HG02678 (cell line): ENCODE measurements around the gene MAST4.
"Not testable (repeated sequence)": the region's sequence is repeated elsewhere in the genome, so short reads cannot be mapped to it uniquely, and the experiment has no call there.

ENCODE experiments used
- ATAC-seq: cut with Tn5 transposase; IDR thresholded peaks from one replicate; pipeline ENCODE4 v1.9.1; 2021; ENCODE audit warnings: mild to moderate bottlenecking, moderate library complexity; ENCODE audit not compliant: unreplicated experiment

MAST4 gene

GRCh38 chr5:66741394-66741793 is 145.2 kb downstream of the MAST4 start:
- no peak for ATAC-seq

- no peak for ATAC-seq
These were observed 146.1 kb downstream of the MAST4 start for GRCh38 chr5:66742083-66742895.

GRCh38 chr5:66742896-66743247 is 146.7 kb downstream of the MAST4 start:
- ATAC-seq: no peak

GRCh38 chr5:66743344-66743743 is 147.2 kb downstream of the MAST4 start:
- ATAC-seq: no peak

GRCh38 chr5:66744040-66744439 is 147.8 kb downstream of the MAST4 start:
- ATAC-seq: no peak

GRCh38 chr5:66745297-66745696 is 149.1 kb downstream of the MAST4 start:
- ATAC-seq: no peak

- no peak for ATAC-seq
These were observed 151.4 kb downstream of the MAST4 start for GRCh38 chr5:66747607-66748006.

GRCh38 chr5:66752668-66753067 is 156.5 kb downstream of the MAST4 start:
- ATAC-seq: not testable (repeated sequence)

- ATAC-seq: no peak
These were observed 161.1 kb downstream of the MAST4 start for GRCh38 chr5:66757219-66757833.

GRCh38 chr5:66757834-66758371 is 161.7 kb downstream of the MAST4 start:
- ATAC-seq: no peak

- no peak for ATAC-seq
These were observed 173.0 kb downstream of the MAST4 start for GRCh38 chr5:66769030-66769733.

GRCh38 chr5:66769839-66770617 is 173.8 kb downstream of the MAST4 start:
- ATAC-seq: no peak

- ATAC-seq: no peak
These were observed 181.7 kb downstream of the MAST4 start for GRCh38 chr5:66777868-66778267.

GRCh38 chr5:66779528-66779927 is 183.3 kb downstream of the MAST4 start:
- ATAC-seq: no peak

- ATAC-seq: no peak
These were observed 192.4 kb downstream of the MAST4 start for GRCh38 chr5:66788556-66788955.

- no peak for ATAC-seq
These were observed 193.2 kb downstream of the MAST4 start for GRCh38 chr5:66789434-66789833.

GRCh38 chr5:66793049-66793448 is 196.9 kb downstream of the MAST4 start:
- ATAC-seq: no peak

- ATAC-seq: no peak
These were observed 199.5 kb downstream of the MAST4 start for GRCh38 chr5:66795682-66796081.

- ATAC-seq: no peak
These were observed 200.4 kb downstream of the MAST4 start for GRCh38 chr5:66796305-66797292.

GRCh38 chr5:66802941-66803340 is 206.7 kb downstream of the MAST4 start:
- ATAC-seq: no peak
